HG02588 (cell line): ENCODE data around the gene TESK2.
A peak's percentile ranks its signal among the peaks of the same experiment; 100 is the strongest.
"Not testable (repeated sequence)": the region's sequence is repeated elsewhere in the genome, so short reads cannot be mapped to it uniquely, and the experiment has no call there.

Experiments
- ATAC-seq: cut with Tn5 transposase; IDR thresholded peaks from one replicate; pipeline ENCODE4 v1.9.1; 2021; ENCODE audit warnings: mild to moderate bottlenecking, moderate library complexity; ENCODE audit not compliant: unreplicated experiment

TESK2 gene

GRCh38 chr1:45414746-45415145, 76.2 kb downstream of the TESK2 start:
- ATAC-seq = no peak

GRCh38 chr1:45412899-45413298, 78.1 kb downstream of the TESK2 start:
- ATAC-seq = no peak

GRCh38 chr1:45411510-45411899, 79.5 kb downstream of the TESK2 start:
- no peak for ATAC-seq

- ATAC-seq = no peak
Observed at GRCh38 chr1:45410850-45411509, 80.0 kb downstream of the TESK2 start.

GRCh38 chr1:45409276-45409675, 81.7 kb downstream of the TESK2 start:
- ATAC-seq = no peak

- ATAC-seq = no peak
Observed at GRCh38 chr1:45407629-45408287, 83.2 kb downstream of the TESK2 start.

GRCh38 chr1:45405636-45406035, 85.3 kb downstream of the TESK2 start:
- ATAC-seq = no peak

- no peak for ATAC-seq
Observed at GRCh38 chr1:45403718-45404117, 87.2 kb downstream of the TESK2 start.

- ATAC-seq = no peak
Observed at GRCh38 chr1:45403298-45403697, 87.7 kb downstream of the TESK2 start.

GRCh38 chr1:45401524-45401923, 89.4 kb downstream of the TESK2 start:
- no peak for ATAC-seq

- ATAC-seq = no peak
Observed at GRCh38 chr1:45400049-45400448, 90.9 kb downstream of the TESK2 start.

GRCh38 chr1:45397285-45397684, 93.7 kb downstream of the TESK2 start:
- no peak for ATAC-seq

- no peak for ATAC-seq
Observed at GRCh38 chr1:45395582-45395981, 95.4 kb downstream of the TESK2 start.

- ATAC-seq = no peak
Observed at GRCh38 chr1:45395051-45395450, 95.9 kb downstream of the TESK2 start.

- ATAC-seq = peak; percentile 64
Observed at GRCh38 chr1:45394342-45394741, 96.6 kb downstream of the TESK2 start.

GRCh38 chr1:45393718-45394302, 97.2 kb downstream of the TESK2 start:
- ATAC-seq = peak; percentile 67

GRCh38 chr1:45386219-45386618, 104.7 kb downstream of the TESK2 start:
- no peak for ATAC-seq

- no peak for ATAC-seq
Observed at GRCh38 chr1:45385302-45385701, 105.7 kb downstream of the TESK2 start.

GRCh38 chr1:45384213-45384612, 106.8 kb downstream of the TESK2 start:
- ATAC-seq = not testable (repeated sequence)

- ATAC-seq = no peak
Observed at GRCh38 chr1:45383191-45383590, 107.8 kb downstream of the TESK2 start.

GRCh38 chr1:45381243-45381642, 109.7 kb downstream of the TESK2 start:
- ATAC-seq = no peak

GRCh38 chr1:45380730-45381129, 110.2 kb downstream of the TESK2 start:
- ATAC-seq = no peak
